BE2C (cell line): ENCODE results near the gene CFAP57.

Experiments
- DNase-seq: peaks from one replicate; pipeline ENCODE4 v3.0.0-alpha.2; 2020
- H3K27me3 ChIP-seq: fragments of 250-450 bp; sonication (Bioruptor Pico); 2 replicates; pipeline ENCODE4 v1.5.1; 2020; ENCODE audit warnings: mild to moderate bottlenecking
- H3K36me3 ChIP-seq: fragments of 250-450 bp; sonication (Bioruptor Pico); 2 replicates; pipeline ENCODE4 v1.5.1; 2020; ENCODE audit warnings: mild to moderate bottlenecking
- H3K4me1 ChIP-seq: fragments of 250-450 bp; sonication (Bioruptor Pico); 2 replicates; pipeline ENCODE4 v1.5.1; 2020
- H3K4me3 ChIP-seq: 2 replicates; pipeline ENCODE4 v1.5.1; 2011; ENCODE audit warnings: low read depth, low read length
- H3K9me3 ChIP-seq: fragments of 250-450 bp; sonication (Bioruptor Pico); 2 replicates; pipeline ENCODE4 v1.5.1; 2020
- CTCF ChIP-seq: IDR thresholded peaks from 2 replicates; pipeline ENCODE4 v1.5.1; 2012; ENCODE audit warnings: mild to moderate bottlenecking, low read depth, low read length

The CFAP57 gene

GRCh38 chr1:43234267-43234666 lies 62.1 kb downstream of the CFAP57 start:
- H3K9me3 ChIP-seq, result no peaks in the 10 kb centered on the region
- no peaks in the 10 kb centered on the region for H3K36me3 ChIP-seq
- no peak for TF ChIP-seq CTCF
- no peaks in the 10 kb centered on the region for H3K27me3 ChIP-seq
- no peak overlapping the region for H3K4me3 ChIP-seq
- H3K4me1 ChIP-seq, result no peaks in the 10 kb centered on the region
- no peak for DNase-seq

- DNase-seq, result no peak
Observed at GRCh38 chr1:43235040-43235439, 62.9 kb downstream of the CFAP57 start.

GRCh38 chr1:43235451-43236121 lies 63.5 kb downstream of the CFAP57 start:
- TF ChIP-seq CTCF, result no peak
- no peak overlapping the region for H3K4me3 ChIP-seq
- no peak for DNase-seq
- no peaks in the 10 kb centered on the region for H3K9me3 ChIP-seq
- H3K36me3 ChIP-seq, result no peaks in the 10 kb centered on the region
- no peaks in the 10 kb centered on the region for H3K4me1 ChIP-seq
- no peaks in the 10 kb centered on the region for H3K27me3 ChIP-seq

More at GRCh38 chr1:43235040-43235439, 62.9 kb downstream of the CFAP57 start:
- Histone ChIP-seq H3K36me3 (no peaks in the 10 kb centered on the region), H3K4me3 (no peak overlapping the region), H3K27me3 (no peaks in the 10 kb centered on the region), H3K4me1 (no peaks in the 10 kb centered on the region), H3K9me3 (no peaks in the 10 kb centered on the region)
- TF ChIP-seq CTCF, result no peak

GRCh38 chr1:43237121-43237520 lies 65.0 kb downstream of the CFAP57 start:
- DNase-seq, result no peak
- H3K4me1 ChIP-seq, result no peaks in the 10 kb centered on the region
- no peaks in the 10 kb centered on the region for H3K9me3 ChIP-seq
- no peaks in the 10 kb centered on the region for H3K36me3 ChIP-seq
- no peak overlapping the region for H3K4me3 ChIP-seq
- H3K27me3 ChIP-seq, result no peaks in the 10 kb centered on the region
- TF ChIP-seq CTCF, result no peak

GRCh38 chr1:43238085-43238484 lies 66.0 kb downstream of the CFAP57 start:
- Histone ChIP-seq H3K4me3 (no peak overlapping the region), H3K4me1 (no peaks in the 10 kb centered on the region), H3K9me3 (no peaks in the 10 kb centered on the region), H3K27me3 (no peaks in the 10 kb centered on the region), H3K36me3 (no peaks in the 10 kb centered on the region)
- peak; percentile 60 for TF ChIP-seq CTCF
- peak; percentile 46 for DNase-seq

GRCh38 chr1:43238991-43239469 lies 66.9 kb downstream of the CFAP57 start:
- DNase-seq, result no peak
- Histone ChIP-seq H3K36me3 (no peaks in the 10 kb centered on the region), H3K27me3 (no peaks in the 10 kb centered on the region), H3K9me3 (no peaks in the 10 kb centered on the region), H3K4me1 (no peaks in the 10 kb centered on the region), H3K4me3 (no peak overlapping the region)
- no peak for TF ChIP-seq CTCF
